ENCODE results near the gene FCHSD1.

The FCHSD1 gene

GRCh38 chr5:141650851-141651727 lies at the start of gene FCHSD1:
TSS of gene FCHSD1 (minus strand) at chr5:141651418. CDS start at chr5:141651368, 50 bp downstream.
- no peak for TF ChIP-seq CTCF (IDR thresholded peaks at IDR 0.05; ENCODE audit: low read length, missing control alignments)
- peak; percentile 79 for DNase-seq (ENCODE audit: low read depth)
- H3K4me3 ChIP-seq (replicated peaks; ENCODE audit: low read depth, low read length), result peak within 1 kb of the TSS; percentile 84

DNA sequence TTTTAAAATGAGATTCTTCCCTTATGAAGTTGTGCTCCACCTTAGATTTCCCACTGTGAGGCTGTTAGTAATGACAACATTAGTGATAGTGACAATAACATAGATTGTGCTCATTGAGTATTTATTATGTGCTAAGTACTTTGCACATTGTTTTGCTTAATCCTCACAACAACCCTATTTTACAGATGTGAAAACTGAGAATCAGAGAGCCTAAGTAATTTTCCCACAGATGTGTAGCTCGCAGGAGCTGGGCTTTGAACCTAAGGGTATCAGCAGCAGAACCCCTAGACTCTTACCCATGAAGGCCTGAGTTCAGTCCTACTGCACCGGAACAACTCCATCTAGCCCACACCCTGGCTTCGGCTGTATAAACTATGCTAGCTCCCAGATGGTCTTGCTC lies 46.4 kb upstream of the FCHSD1 start:
- TF ChIP-seq CTCF (IDR thresholded peaks at IDR 0.05; ENCODE audit: low read length, missing control alignments), result no peak
- H3K4me3 ChIP-seq (replicated peaks; ENCODE audit: low read depth, low read length), result no peak overlapping the region
- no peak for DNase-seq (ENCODE audit: low read depth)

GRCh38 chr5:141696431-141696830 lies 45.2 kb upstream of the FCHSD1 start:
- no peak for TF ChIP-seq CTCF (IDR thresholded peaks at IDR 0.05; ENCODE audit: low read length, missing control alignments)
- DNase-seq (ENCODE audit: low read depth), result no peak
- no peak overlapping the region for H3K4me3 ChIP-seq (replicated peaks; ENCODE audit: low read depth, low read length)

DNA sequence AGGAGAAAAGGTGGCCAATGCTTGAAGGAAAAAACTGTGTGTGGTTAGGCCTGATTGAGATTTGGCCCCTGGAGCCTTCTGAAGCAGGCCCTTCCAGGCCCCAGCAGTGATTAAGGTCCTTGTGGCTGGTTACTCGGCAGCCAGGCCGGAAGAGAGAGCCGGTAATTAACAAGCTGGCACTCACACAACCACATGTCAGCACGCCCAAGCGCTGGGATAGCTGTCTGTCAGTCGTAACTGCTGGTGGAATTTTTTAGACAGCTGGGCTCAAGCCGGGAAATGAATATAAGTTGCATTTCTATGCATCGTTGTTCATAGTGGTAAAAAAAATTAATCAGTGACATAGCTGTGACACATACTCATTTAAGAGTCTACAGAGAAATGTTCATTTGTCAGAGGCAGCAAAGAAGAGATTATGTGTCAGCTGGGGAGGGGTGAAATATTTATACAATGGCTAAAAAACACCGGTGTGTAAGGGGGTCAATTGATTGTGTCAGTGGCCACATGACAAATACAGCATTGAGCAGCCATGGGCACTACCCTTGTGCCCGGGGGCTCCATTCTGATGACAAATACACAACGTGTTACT lies 44.5 kb upstream of the FCHSD1 start:
- no peak for TF ChIP-seq CTCF (IDR thresholded peaks at IDR 0.05; ENCODE audit: low read length, missing control alignments)
- no peak for DNase-seq (ENCODE audit: low read depth)
- H3K4me3 ChIP-seq (replicated peaks; ENCODE audit: low read depth, low read length), result no peak overlapping the region

DNA sequence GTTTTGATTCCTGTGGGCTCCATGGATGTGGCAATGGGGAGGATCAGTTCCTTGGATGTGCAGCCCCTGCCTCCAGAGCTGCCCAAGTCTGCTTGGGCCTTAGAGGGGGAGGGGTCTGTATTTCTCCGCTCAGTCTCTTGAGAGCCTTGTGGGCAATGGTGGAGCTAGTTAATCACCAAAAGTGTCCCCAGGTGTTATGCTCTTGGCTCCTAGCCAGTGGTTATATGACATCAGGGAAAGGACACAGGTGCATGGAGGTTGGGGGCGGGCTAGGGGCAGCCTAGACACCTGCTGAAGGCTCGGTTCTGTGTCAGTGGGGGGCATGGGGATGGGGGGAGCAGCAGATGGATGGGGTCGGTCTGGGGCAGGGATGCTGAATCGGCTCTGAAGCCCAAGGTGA lies 43.3 kb upstream of the FCHSD1 start:
- H3K4me3 ChIP-seq (replicated peaks; ENCODE audit: low read depth, low read length), result no peak overlapping the region
- DNase-seq (ENCODE audit: low read depth), result no peak
- no peak for TF ChIP-seq CTCF (IDR thresholded peaks at IDR 0.05; ENCODE audit: low read length, missing control alignments)

DNA sequence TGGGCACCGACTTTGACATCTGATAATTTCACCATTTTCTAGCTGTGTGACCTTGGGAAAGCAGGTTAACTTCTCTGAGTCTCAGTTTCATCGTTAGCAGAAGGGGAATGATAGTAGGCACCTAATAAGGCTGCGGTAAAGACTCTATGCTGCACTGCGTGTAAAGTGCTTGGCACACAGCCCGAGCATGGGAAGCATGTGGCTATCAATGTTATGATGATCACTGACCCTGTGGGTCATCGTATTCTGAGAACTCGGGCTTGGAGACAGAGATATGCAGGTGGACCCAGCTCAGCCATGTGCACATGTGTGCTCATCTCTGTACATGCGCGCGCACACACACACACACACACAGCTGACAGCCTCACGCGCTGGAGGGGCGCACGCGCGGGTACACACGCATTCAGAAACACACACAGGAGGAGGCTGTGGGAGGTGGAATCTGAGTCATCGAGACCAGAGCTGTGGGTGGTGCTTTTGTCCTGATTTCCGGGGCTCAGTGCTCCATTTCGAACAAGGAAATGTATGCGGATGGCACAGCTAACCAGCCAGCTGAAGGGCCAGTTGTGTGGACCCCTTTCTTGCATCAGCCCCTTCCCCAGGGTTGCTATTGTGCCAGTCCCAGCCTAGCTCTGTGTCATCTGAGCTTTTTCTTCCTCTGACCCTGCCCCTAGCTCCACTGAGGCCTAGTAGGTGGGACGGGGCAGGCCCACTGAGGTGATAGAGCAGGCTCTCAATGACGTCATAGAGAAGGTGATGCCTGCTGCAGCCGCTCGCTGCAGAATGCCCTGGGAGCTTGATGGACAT lies 41.9 kb upstream of the FCHSD1 start:
- TF ChIP-seq CTCF (IDR thresholded peaks at IDR 0.05; ENCODE audit: low read length, missing control alignments), result no peak
- no peak overlapping the region for H3K4me3 ChIP-seq (replicated peaks; ENCODE audit: low read depth, low read length)
- peak; percentile 57 for DNase-seq (ENCODE audit: low read depth)

All from fibroblast of pulmonary artery (primary cell).